Hepatocyte (in vitro differentiated cells): ENCODE measurements around the gene C10orf120. TPM values are rescaled to one million over a fixed set of nuclear protein-coding genes. Genes with fewer than 3 reads are reported as not detected.

ENCODE experiments used
- DNase-seq: peaks from one replicate; pipeline ENCODE4 v3.0.0-alpha.2; 2016; ENCODE audit warnings: low spot score
- H2AFZ ChIP-seq: fragments of 200-600 bp; sonication (generic); 2 replicates; pipeline ENCODE4 v1.6.0; 2016; ENCODE audit warnings: antibody characterized with exemption, mild to moderate bottlenecking
- H3K27ac ChIP-seq: fragments of 200-600 bp; sonication (generic); 2 replicates; pipeline ENCODE4 v1.5.1; 2016; ENCODE audit warnings: mild to moderate bottlenecking
- H3K27me3 ChIP-seq: fragments of 200-600 bp; sonication (generic); 2 replicates; pipeline ENCODE4 v1.6.1; 2016
- H3K36me3 ChIP-seq: fragments of 200-600 bp; sonication (generic); replicated peaks from 2 replicates; pipeline ENCODE4 v1.5.1; 2016; ENCODE audit warnings: low read depth; ENCODE audit not compliant: insufficient read depth
- H3K4me1 ChIP-seq: fragments of 200-600 bp; sonication (generic); 2 replicates; pipeline ENCODE4 v1.5.1; 2016; ENCODE audit warnings: mild to moderate bottlenecking, moderate library complexity; ENCODE audit not compliant: insufficient read depth
- H3K4me2 ChIP-seq: fragments of 200-600 bp; sonication (generic); 2 replicates; pipeline ENCODE4 v1.6.0; 2016
- H3K4me3 ChIP-seq: fragments of 200-600 bp; sonication (generic); 2 replicates; pipeline ENCODE4 v1.5.1; 2016; ENCODE audit warnings: mild to moderate bottlenecking
- H3K79me2 ChIP-seq: fragments of 200-600 bp; sonication (generic); 2 replicates; pipeline ENCODE4 v1.6.0; 2017; ENCODE audit warnings: mild to moderate bottlenecking
- H3K9me2 ChIP-seq: fragments of 200-600 bp; sonication (generic); replicated peaks from 2 replicates; pipeline ENCODE4 v1.6.0; 2017; ENCODE audit warnings: mild to moderate bottlenecking; ENCODE audit not compliant: insufficient read depth
- H3K9me3 ChIP-seq: fragments of 200-600 bp; sonication (generic); 2 replicates; pipeline ENCODE4 v1.5.1; 2016; ENCODE audit warnings: low read depth, mild to moderate bottlenecking
- H4K20me1 ChIP-seq: fragments of 200-600 bp; sonication (generic); 2 replicates; pipeline ENCODE4 v1.6.0; 2016; ENCODE audit warnings: mild to moderate bottlenecking; ENCODE audit not compliant: insufficient read depth, poor library complexity, severe bottlenecking
- CTCF ChIP-seq: fragments of 200-600 bp; sonication (generic); IDR thresholded peaks from 2 replicates; pipeline ENCODE4 v1.5.1; 2016; ENCODE audit warnings: antibody characterized with exemption, mild to moderate bottlenecking; ENCODE audit not compliant: poor library complexity
- EZH2 ChIP-seq: fragments of 200-600 bp; sonication (generic); IDR thresholded peaks from 2 replicates; pipeline ENCODE4 v1.6.1; 2016; ENCODE audit warnings: antibody characterized with exemption, mild to moderate bottlenecking, borderline replicate concordance
- EZH2phosphoT487 ChIP-seq: fragments of 200-600 bp; sonication (generic); IDR thresholded peaks from one replicate; pipeline ENCODE4 v1.6.1; 2018; ENCODE audit warnings: antibody characterized with exemption, mild to moderate bottlenecking, low read depth, moderate library complexity; ENCODE audit not compliant: unreplicated experiment, severe bottlenecking
- WGBS: methylation state at CpG from one replicate; pipeline ENCODE4 v1.1.6; 2016; ENCODE audit warnings: low lambda C conversion rate; ENCODE audit errors: missing lambda C conversion rate; 5-methylcytosine and 5-hydroxymethylcytosine counted together
- polyA plus RNA-seq: library from polyadenylated mRNA; unstranded; fragments of >200 nt; fragmentation: Nextera tagmentation; extraction: Ambion mirVana; gene quantifications from 2 replicates; pipeline ENCODE4 v1.2.1, GENCODE V29; 2016
- total RNA-seq: library from RNA; depleted of rRNA; stranded (reverse); fragments of >200 nt; gene quantifications from 2 replicates; pipeline ENCODE4 v1.2.3, GENCODE V29; 2014

Gene C10orf120
- total and polyA plus RNA-seq, 2 experiments from 2014 or later = not detected

GRCh38 chr10:122725768-122726167 lies 26.1 kb upstream of the C10orf120 start:
- TF ChIP-seq EZH2 (no peak), EZH2phosphoT487 (no peak), CTCF (no peak)
- Histone ChIP-seq H3K9me2 (no peaks in the 10 kb centered on the region), H3K9me3 (no peaks in the 10 kb centered on the region), H2AFZ (no peak overlapping the region), H3K36me3 (no peaks in the 10 kb centered on the region), H3K4me3 (no peak overlapping the region), H3K27ac (no peak overlapping the region), H3K4me1 (peaks cover 5% of the 10 kb centered on the region), H4K20me1 (no peaks in the 10 kb centered on the region), H3K79me2 (no peaks in the 10 kb centered on the region), H3K27me3 (peaks cover 13% of the 10 kb centered on the region), H3K4me2 (no peak overlapping the region)
- whole genome bisulfite sequencing = 70% methylated on average over 5 of the region's 5 CpGs
- DNase-seq = no peak

- no peaks in the 10 kb centered on the region for H3K79me2 ChIP-seq
- no peaks in the 10 kb centered on the region for H3K9me3 ChIP-seq
- H3K9me2 ChIP-seq = no peaks in the 10 kb centered on the region
- H3K27me3 ChIP-seq = peaks cover 18% of the 10 kb centered on the region
- TF ChIP-seq CTCF (no peak), EZH2phosphoT487 (no peak), EZH2 (no peak)
- DNase-seq = no peak
- no peak overlapping the region for H2AFZ ChIP-seq
- no peaks in the 10 kb centered on the region for H3K36me3 ChIP-seq
- H3K27ac ChIP-seq = no peak overlapping the region
- no peaks in the 10 kb centered on the region for H4K20me1 ChIP-seq
- no peak overlapping the region for H3K4me2 ChIP-seq
- WGBS = no CpG with 5 or more reads among the region's 1 CpG
- peaks cover 5% of the 10 kb centered on the region for H3K4me1 ChIP-seq
- no peak overlapping the region for H3K4me3 ChIP-seq
These were observed 25.4 kb upstream of the C10orf120 start for GRCh38 chr10:122725006-122725405.

GRCh38 chr10:122721111-122721510 lies 21.5 kb upstream of the C10orf120 start:
- 92% methylated on average over 3 of the region's 3 CpGs for WGBS
- TF ChIP-seq EZH2 = no peak
- no peak for TF ChIP-seq EZH2phosphoT487
- TF ChIP-seq CTCF = no peak
- Histone ChIP-seq H3K4me3 (no peak overlapping the region), H3K4me1 (no peaks in the 10 kb centered on the region), H3K9me3 (no peaks in the 10 kb centered on the region), H3K79me2 (no peaks in the 10 kb centered on the region), H2AFZ (no peak overlapping the region), H3K27me3 (peaks cover 23% of the 10 kb centered on the region), H3K9me2 (no peaks in the 10 kb centered on the region), H3K36me3 (no peaks in the 10 kb centered on the region), H4K20me1 (no peaks in the 10 kb centered on the region), H3K4me2 (no peak overlapping the region), H3K27ac (no peak overlapping the region)
- DNase-seq = no peak

- no peaks in the 10 kb centered on the region for H3K36me3 ChIP-seq
- H3K4me3 ChIP-seq = no peak overlapping the region
- peaks cover 46% of the 10 kb centered on the region for H3K27me3 ChIP-seq
- no peaks in the 10 kb centered on the region for H3K9me2 ChIP-seq
- no peak overlapping the region for H3K27ac ChIP-seq
- H4K20me1 ChIP-seq = no peaks in the 10 kb centered on the region
- 89% methylated on average over 2 of the region's 2 CpGs for WGBS
- H3K9me3 ChIP-seq = no peaks in the 10 kb centered on the region
- no peaks in the 10 kb centered on the region for H3K79me2 ChIP-seq
- DNase-seq = no peak
- no peaks in the 10 kb centered on the region for H3K4me1 ChIP-seq
- H2AFZ ChIP-seq = no peak overlapping the region
- no peak overlapping the region for H3K4me2 ChIP-seq
- no peak for TF ChIP-seq EZH2phosphoT487
- no peak for TF ChIP-seq CTCF
- TF ChIP-seq EZH2 = no peak
These were observed 16.4 kb upstream of the C10orf120 start for GRCh38 chr10:122716025-122716424.
